Measurements from ENCODE around the gene EXD3. TPM values are rescaled to one million over a fixed set of nuclear protein-coding genes. Genes with fewer than 3 reads are reported as not detected.

EXD3 gene
- total and polyA plus RNA-seq, 4 donors: 9.4 to 43.5 (median 27.6) TPM

DNA sequence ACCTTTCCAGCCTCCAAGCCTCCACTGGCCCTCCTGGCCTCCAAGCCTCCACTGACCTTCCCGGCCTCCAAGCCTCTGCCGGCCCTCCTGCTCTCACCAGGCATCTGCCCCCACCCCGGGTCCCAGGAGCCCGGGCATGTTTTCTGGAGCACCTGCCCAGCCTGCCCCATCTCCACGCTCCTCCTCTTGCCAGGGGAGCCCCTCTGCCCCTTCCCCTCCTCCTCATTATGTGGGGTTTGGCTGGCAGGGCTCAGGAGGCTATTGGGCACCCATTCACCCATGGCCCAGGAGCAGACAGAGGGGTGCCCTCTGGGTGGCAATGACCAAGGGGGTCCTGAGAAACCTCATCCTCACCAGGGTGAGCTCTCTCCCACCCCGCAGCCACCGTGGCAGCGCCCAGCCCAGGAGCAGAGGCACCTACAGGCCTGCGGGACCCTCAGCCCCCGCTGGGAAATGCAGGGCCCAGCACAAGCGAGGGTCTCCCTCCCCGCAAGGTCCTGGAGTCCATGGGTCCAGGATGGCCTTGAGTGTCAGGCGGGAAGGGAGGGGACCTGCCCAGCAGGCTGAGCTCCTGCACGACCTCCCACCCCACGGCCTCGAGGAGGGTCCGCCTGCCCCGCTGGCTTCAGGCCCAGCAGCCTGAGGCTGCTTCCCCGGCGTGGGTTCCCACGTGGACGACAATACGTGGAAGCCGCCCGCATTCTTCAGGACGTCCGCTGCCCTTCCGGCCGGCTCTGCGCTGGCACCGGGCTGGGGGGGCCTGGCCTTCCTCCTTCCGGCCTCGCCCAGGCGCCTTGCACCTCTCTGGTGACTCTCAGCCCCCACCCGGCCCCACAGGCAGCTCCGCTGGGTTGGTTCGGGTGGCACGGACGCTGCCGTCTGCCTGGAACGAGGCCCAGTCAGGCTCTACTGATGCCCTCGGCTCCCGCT is 69.5 kb downstream of the EXD3 start:
- Histone ChIP-seq H3K27ac (ENCODE audit: low read depth, low read length) (no peak overlapping the region), H3K9me3 (ENCODE audit: control insufficient read depth, insufficient read depth, low read length) (no peaks in the 10 kb centered on the region), H3K4me1 (ENCODE audit: control insufficient read depth, insufficient read depth, low read length) (peaks cover 5% of the 10 kb centered on the region), H3K27me3 (ENCODE audit: control insufficient read depth, insufficient read depth, low read length) (no peaks in the 10 kb centered on the region), H3K36me3 (ENCODE audit: control insufficient read depth, insufficient read depth, low read length) (peaks cover 73% of the 10 kb centered on the region), H3K4me3 (ENCODE audit: low read depth, low read length) (no peak overlapping the region)
- no peak for DNase-seq (ENCODE audit: low read depth in 4 of 6, low spot score in 6 of 6)
- whole genome bisulfite sequencing (ENCODE audit: insufficient coverage): 86% methylated on average over 40 of the region's 43 CpGs

DNA sequence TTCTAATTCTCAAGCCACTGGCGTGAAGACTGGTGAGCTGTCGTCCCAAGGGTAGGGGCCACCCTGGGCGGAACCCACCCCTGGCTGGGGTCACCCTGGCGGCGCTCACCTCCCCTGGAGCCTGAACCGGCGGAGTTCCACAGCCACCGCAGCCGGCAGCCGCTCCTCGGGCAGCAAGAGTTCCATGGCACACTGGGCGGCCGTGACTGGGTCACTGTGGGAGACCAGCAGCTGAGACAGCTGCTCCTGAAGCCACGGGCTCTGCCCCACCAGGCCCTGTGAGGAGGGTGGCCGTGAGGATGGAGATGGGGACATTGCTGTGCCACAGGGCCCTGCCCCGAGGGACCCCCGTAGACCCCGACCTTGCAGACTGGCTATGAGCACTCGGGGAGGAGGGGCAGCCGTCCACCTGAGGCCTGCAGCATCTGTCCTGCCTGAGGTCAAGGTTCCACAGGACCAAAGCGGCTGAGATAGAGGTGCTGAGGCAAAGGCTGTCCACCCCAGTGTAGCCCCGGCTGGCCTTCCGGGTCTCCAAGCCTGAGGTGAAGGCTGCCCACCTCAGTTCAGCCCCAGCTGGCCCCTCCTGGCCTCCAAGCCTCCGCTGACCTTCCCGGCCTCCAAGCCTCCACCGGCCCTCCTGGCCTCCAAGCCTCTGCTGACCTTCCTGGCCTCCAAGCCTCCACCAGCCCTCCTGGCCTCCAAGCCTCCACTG is 70.3 kb downstream of the EXD3 start:
- Histone ChIP-seq H3K9me3 (ENCODE audit: control insufficient read depth, insufficient read depth, low read length) (no peaks in the 10 kb centered on the region), H3K4me1 (ENCODE audit: control insufficient read depth, insufficient read depth, low read length) (peaks cover 5% of the 10 kb centered on the region), H3K27ac (ENCODE audit: low read depth, low read length) (no peak overlapping the region), H3K36me3 (ENCODE audit: control insufficient read depth, insufficient read depth, low read length) (peaks cover 73% of the 10 kb centered on the region), H3K27me3 (ENCODE audit: control insufficient read depth, insufficient read depth, low read length) (no peaks in the 10 kb centered on the region), H3K4me3 (ENCODE audit: low read depth, low read length) (no peak overlapping the region)
- 84% methylated on average over 26 of the region's 26 CpGs for WGBS (ENCODE audit: insufficient coverage)
- no peak for DNase-seq (ENCODE audit: low read depth in 4 of 6, low spot score in 6 of 6)

DNA sequence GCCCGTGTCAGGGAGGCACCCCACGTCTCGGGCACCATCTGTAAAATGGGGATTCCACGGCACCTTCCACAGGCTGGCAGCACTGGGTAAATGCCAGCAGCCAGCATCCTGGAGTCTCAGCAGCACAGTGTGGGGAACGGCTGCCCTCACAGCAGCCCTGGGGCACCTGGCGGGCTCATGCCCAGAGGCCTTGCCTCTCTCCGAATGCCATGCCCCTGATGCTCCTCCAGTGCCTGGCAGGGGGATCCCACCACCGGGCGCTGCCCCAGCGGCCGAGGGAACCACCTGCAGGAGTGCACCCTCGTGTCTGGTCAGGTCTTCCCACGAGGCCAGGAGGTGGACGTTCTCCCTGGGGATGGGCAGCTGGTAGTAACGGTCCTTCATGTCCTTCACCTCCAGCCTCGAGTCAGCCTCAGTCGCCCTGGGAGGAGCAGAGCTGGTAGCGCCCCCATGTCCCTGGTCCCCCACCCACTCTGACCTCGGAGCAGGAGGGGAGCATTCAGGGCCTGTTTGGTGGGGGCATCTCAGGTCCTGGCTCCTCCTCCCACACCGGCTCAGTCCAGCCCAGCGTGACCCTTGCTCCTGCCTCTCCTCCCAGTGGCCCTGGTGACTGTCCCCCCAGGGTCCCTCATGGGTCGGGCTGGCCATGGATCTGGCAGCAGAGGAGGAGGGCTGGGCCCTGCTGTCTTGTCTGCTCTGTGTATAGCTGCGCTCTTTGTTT is 71.0 kb downstream of the EXD3 start:
- H3K36me3 ChIP-seq (ENCODE audit: control insufficient read depth, insufficient read depth, low read length): peaks cover 80% of the 10 kb centered on the region
- WGBS (ENCODE audit: insufficient coverage): 87% methylated on average over 22 of the region's 23 CpGs
- no peaks in the 10 kb centered on the region for H3K27me3 ChIP-seq (ENCODE audit: control insufficient read depth, insufficient read depth, low read length)
- no peak overlapping the region for H3K27ac ChIP-seq (ENCODE audit: low read depth, low read length)
- H3K9me3 ChIP-seq (ENCODE audit: control insufficient read depth, insufficient read depth, low read length): no peaks in the 10 kb centered on the region
- H3K4me1 ChIP-seq (ENCODE audit: control insufficient read depth, insufficient read depth, low read length): peaks cover 5% of the 10 kb centered on the region
- H3K4me3 ChIP-seq (ENCODE audit: low read depth, low read length): no peak overlapping the region
- no peak for DNase-seq (ENCODE audit: low read depth in 4 of 6, low spot score in 6 of 6)

DNA sequence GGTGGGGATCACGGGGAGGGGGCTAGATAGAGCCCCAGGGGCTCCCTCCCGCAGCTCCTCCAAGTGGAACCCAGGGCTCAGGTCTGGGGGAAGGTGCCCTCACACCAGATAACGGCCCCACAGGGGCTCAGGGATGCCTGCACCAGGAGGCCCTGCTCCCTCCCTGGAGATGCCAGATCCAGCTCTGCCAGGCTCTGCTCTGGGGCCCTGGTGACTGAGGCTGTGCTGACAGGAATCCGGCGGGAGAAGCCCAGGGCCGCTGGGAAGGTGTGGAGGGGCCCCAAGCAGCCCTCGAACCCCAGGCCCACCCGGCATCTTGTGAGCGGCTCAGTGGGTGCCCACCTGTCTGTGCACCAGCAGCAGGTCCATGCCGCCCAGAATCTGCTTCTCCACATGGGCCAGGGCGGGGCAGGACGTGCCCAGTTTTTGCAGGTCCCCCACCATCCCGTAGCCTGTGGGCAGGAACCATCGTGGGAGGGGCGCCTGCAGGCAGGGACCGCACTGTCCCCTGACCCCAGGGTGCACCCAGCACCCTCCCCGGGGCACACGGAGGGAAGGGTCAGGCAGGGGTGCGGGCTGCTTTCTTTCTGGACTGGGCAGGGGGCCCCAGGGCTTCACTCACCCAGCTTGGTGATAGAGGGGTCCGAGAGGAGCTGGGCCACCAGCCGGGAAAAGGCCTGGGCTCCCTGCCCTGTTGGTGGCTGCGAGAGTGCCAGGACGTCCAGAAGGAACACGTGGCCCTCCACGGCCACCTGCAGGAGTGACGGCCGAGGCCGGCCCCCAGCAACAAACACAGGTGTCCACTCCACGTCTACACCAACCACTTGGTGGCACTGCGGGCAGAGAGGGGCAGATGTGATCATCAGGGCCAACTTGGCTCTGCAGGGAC is 72.0 kb downstream of the EXD3 start:
- WGBS (ENCODE audit: insufficient coverage): 96% methylated on average over 27 of the region's 30 CpGs
- Histone ChIP-seq H3K27ac (ENCODE audit: low read depth, low read length) (no peak overlapping the region), H3K36me3 (ENCODE audit: control insufficient read depth, insufficient read depth, low read length) (peaks cover 85% of the 10 kb centered on the region), H3K9me3 (ENCODE audit: control insufficient read depth, insufficient read depth, low read length) (peaks cover 4% of the 10 kb centered on the region), H3K27me3 (ENCODE audit: control insufficient read depth, insufficient read depth, low read length) (no peaks in the 10 kb centered on the region), H3K4me3 (ENCODE audit: low read depth, low read length) (no peak overlapping the region), H3K4me1 (ENCODE audit: control insufficient read depth, insufficient read depth, low read length) (peaks cover 5% of the 10 kb centered on the region)
- DNase-seq (ENCODE audit: low read depth in 4 of 6, low spot score in 6 of 6): no peak

DNA sequence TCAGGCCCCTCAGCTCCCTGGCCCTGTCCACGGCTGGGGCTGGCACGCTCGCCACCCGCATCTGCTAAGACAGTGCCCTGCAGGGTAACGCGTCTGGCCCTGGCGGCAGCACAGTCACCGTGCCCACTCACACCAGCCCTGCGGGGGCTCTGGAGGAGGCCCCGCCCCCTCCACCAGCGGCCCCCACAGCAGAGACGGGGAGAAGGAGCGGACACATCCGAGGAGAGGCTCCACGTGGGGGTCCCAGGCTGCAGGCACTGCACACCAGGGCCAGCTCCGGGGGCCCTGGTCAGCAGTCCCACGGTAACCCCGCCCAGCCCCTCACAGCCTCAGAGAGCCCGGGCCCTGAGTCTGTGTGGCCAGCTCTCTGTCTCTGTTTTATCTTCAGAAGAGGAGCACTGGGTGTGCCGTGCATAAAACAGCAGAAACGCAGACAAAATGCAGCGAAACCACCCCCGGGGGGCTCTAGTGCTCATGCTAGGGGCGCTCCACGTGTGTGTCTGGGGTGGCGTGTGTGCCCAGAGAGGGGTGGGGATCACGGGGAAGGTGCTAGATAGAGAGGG is 73.4 kb downstream of the EXD3 start:
- no peak overlapping the region for H3K4me3 ChIP-seq (ENCODE audit: low read depth, low read length)
- WGBS (ENCODE audit: insufficient coverage): 91% methylated on average over 27 of the region's 27 CpGs
- no peak overlapping the region for H3K27ac ChIP-seq (ENCODE audit: low read depth, low read length)
- peaks cover 74% of the 10 kb centered on the region for H3K36me3 ChIP-seq (ENCODE audit: control insufficient read depth, insufficient read depth, low read length)
- H3K9me3 ChIP-seq (ENCODE audit: control insufficient read depth, insufficient read depth, low read length): peaks cover 4% of the 10 kb centered on the region
- H3K27me3 ChIP-seq (ENCODE audit: control insufficient read depth, insufficient read depth, low read length): no peaks in the 10 kb centered on the region
- peaks cover 5% of the 10 kb centered on the region for H3K4me1 ChIP-seq (ENCODE audit: control insufficient read depth, insufficient read depth, low read length)
- DNase-seq (ENCODE audit: low read depth in 4 of 6, low spot score in 6 of 6): no peak

DNA sequence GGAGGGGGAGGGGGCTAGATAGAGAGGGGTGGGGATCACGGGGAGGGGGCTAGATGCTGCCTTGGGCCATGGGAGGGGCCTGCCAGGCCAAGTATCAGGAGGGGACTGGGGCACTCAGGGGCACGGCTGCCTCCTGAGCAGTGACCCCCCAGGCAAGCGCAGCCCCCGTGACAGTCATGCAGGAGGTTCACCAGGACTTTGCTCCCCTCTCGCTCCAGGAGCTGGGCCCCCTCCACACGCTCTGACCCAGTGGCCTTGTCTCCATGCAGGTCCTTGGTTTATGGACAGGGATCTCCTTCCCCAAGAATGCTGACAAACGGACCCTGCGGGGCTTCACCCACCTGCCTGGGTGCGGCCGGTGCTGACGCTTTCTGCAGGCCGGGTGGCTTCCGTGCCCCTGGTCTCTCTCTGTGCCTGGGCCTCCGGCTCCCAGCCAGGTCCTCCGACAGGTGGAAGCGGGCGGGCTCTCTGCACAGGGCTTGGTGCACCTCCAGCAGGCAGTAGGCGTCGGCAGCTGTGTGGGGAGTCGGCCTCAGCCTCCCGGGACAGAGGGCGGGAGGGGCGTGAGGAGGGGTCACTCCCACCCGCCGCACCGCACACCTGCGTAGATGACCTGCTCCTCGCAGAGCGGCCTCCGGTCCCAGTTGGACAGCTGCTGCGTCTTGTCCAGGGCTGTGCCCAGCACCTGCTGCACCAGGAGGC is 74.0 kb downstream of the EXD3 start:
- peaks cover 72% of the 10 kb centered on the region for H3K36me3 ChIP-seq (ENCODE audit: control insufficient read depth, insufficient read depth, low read length)
- peaks cover 5% of the 10 kb centered on the region for H3K4me1 ChIP-seq (ENCODE audit: control insufficient read depth, insufficient read depth, low read length)
- WGBS (ENCODE audit: insufficient coverage): 95% methylated on average over 31 of the region's 31 CpGs
- no peak overlapping the region for H3K4me3 ChIP-seq (ENCODE audit: low read depth, low read length)
- no peaks in the 10 kb centered on the region for H3K27me3 ChIP-seq (ENCODE audit: control insufficient read depth, insufficient read depth, low read length)
- H3K9me3 ChIP-seq (ENCODE audit: control insufficient read depth, insufficient read depth, low read length): peaks cover 4% of the 10 kb centered on the region
- no peak overlapping the region for H3K27ac ChIP-seq (ENCODE audit: low read depth, low read length)
- no peak for DNase-seq (ENCODE audit: low read depth in 4 of 6, low spot score in 6 of 6)

DNA sequence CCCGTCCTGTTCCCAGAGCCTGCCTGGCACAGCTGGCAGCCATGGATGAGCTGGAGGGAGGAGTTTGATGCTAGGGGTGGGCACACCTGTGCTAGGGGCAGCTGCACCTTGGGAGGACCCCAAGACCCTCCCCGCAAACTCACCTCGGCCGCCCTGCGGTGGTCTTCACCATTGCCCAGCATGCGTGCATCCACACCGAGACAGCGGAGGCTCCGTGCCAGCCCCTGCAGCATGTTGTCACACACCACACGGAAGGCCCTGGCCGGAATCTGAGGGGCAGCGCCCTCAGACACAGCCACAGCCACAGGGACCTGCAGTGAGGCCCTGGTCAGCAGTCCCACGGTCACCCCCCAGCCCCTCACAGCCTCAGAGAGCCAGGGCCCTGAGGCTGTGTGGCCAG is 75.0 kb downstream of the EXD3 start:
- 98% methylated on average over 11 of the region's 13 CpGs for WGBS (ENCODE audit: insufficient coverage)
- Histone ChIP-seq H3K9me3 (ENCODE audit: control insufficient read depth, insufficient read depth, low read length) (peaks cover 4% of the 10 kb centered on the region), H3K4me3 (ENCODE audit: low read depth, low read length) (no peak overlapping the region), H3K4me1 (ENCODE audit: control insufficient read depth, insufficient read depth, low read length) (no peaks in the 10 kb centered on the region), H3K27me3 (ENCODE audit: control insufficient read depth, insufficient read depth, low read length) (no peaks in the 10 kb centered on the region), H3K36me3 (ENCODE audit: control insufficient read depth, insufficient read depth, low read length) (peaks cover 62% of the 10 kb centered on the region), H3K27ac (ENCODE audit: low read depth, low read length) (no peak overlapping the region)
- DNase-seq (ENCODE audit: low read depth in 4 of 6, low spot score in 6 of 6): no peak

DNA sequence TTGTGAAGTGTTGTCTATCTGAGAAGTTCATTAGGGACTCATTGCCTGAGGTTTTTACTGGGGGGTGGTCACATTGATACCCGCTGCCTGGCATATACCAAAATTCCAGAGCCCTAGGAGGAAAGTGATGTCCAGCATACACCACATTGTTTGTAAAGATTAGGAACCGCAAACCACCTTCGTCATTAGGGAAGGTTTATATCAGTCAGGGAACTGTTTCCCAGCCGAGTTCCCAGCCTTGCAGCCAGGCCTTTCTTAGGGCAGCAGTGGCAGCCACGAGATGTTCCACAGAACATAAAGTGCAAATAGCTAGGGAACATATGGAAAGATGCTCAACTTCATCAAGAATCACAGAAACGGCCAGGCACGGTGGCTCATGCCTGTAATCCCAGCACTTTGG is 80.5 kb downstream of the EXD3 start:
- Histone ChIP-seq H3K4me1 (ENCODE audit: control insufficient read depth, insufficient read depth, low read length) (no peaks in the 10 kb centered on the region), H3K27ac (ENCODE audit: low read depth, low read length) (no peak overlapping the region), H3K27me3 (ENCODE audit: control insufficient read depth, insufficient read depth, low read length) (no peaks in the 10 kb centered on the region), H3K4me3 (ENCODE audit: low read depth, low read length) (no peak overlapping the region), H3K36me3 (ENCODE audit: control insufficient read depth, insufficient read depth, low read length) (peaks cover 20% of the 10 kb centered on the region), H3K9me3 (ENCODE audit: control insufficient read depth, insufficient read depth, low read length) (peaks cover 4% of the 10 kb centered on the region)
- 96% methylated on average over 6 of the region's 7 CpGs for WGBS (ENCODE audit: insufficient coverage)
- no peak for DNase-seq (ENCODE audit: low read depth in 4 of 6, low spot score in 6 of 6)
